COLO829 (cell line): Measurements from ENCODE around the gene EFR3B.

Experiments
- DNase-seq: peaks from one replicate; pipeline ENCODE4 v3.0.0; 2012; ENCODE audit warnings: low spot score

EFR3B gene

DNA sequence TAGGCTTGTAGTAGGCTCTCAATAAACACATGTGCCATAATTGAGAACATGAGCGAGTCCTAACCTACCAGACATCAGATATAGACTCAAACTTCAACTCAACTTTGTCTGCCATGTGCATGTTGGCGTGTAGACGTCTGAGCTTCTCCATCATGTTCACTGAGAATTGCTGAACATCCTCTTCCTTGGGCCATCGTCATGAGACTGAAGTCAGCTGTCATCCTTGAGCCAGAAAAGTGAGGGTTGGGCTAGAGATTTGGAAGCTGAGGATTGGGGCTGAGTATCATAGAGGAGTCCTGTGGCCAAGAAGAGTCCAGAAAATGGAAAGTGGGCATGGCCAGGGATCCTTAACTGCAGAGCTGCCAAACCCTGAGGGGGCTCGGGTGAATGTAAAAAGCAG is 7.8 kb upstream of the EFR3B start:
- no peak for DNase-seq

DNA sequence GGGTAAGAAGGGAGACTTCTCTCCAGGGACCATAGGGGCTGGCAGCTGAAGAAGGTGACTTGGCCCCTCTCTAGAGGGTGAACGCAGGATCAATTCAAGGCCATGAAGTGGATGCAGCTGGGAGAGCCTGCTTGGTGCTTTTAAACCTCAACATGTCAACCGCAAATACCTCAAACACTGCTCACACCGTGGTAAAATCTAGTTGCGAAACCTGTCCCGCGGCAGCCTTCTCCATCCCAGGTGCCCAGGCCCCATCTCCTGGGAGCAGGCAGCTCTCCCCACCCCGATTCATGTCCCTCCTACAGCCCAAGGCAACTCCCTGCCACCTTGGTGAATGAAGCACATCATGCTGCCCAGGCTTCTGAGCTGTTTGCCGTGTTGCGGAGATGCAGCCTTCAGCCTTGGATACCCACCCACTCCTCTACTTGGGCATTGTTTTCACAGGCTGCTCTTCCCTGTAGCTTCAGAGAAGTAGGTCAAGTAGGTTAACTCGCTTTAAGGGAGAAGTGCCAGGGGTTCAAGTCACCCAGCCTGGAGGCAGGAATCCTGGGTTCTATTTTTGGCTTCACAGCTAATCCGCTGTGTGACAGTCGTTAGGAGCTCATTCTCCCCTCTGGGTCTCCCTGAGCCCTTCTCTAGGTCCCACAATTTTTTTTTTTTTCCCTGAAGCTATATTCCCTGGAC is 6.2 kb upstream of the EFR3B start:
- no peak for DNase-seq

DNA sequence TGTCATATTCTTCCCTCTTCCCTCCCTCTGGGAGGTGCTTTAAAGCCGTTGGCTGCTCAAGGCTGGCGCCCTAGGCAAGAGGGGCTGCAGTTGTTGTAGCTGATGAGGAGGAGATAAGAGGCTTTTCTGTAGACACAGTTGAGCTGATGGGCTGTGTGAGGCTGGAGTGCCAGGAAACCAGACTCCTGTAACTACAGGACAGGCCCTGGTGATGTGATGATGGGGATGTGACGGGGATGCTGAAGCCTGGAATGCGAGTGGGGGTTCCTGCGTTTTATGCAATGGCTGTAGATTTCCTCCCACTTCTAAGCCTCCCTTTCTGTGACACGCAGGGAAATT is 5.7 kb upstream of the EFR3B start:
- DNase-seq, result no peak

GRCh38 chr2:25039126-25039525 is 2.8 kb upstream of the EFR3B start:
- DNase-seq, result no peak

DNA sequence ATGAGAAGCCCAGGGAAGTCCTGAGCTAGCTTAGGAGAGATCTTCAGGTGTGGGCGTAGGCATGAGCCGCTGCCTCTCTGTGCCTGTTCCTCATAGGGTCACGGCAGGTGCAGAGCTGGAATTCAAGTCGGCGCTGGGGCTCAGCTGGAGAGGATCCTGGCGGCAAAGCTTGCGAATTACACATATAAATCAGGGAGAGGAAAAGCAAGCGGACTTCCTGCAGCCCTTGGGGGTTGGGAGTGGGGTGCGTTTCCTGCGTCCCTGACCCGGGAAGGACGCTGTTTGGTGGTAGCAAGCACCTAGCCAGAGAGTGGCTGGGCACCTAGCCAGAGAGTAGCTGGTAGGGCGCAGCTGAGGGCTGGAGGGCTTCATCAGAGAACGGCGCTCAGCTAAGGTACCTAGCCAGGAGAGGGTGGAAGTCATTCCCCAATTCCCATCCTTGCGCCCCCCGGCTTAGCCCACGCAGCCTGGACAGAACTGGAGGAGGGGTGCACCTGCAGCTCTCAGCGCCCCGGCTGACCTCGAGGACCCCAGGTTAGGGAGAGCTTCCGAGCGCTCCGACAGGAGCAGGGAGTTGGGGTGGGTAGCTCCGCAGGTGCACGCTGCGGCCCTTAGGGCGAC is 459 bp upstream of the EFR3B start:
- no peak for DNase-seq

DNA sequence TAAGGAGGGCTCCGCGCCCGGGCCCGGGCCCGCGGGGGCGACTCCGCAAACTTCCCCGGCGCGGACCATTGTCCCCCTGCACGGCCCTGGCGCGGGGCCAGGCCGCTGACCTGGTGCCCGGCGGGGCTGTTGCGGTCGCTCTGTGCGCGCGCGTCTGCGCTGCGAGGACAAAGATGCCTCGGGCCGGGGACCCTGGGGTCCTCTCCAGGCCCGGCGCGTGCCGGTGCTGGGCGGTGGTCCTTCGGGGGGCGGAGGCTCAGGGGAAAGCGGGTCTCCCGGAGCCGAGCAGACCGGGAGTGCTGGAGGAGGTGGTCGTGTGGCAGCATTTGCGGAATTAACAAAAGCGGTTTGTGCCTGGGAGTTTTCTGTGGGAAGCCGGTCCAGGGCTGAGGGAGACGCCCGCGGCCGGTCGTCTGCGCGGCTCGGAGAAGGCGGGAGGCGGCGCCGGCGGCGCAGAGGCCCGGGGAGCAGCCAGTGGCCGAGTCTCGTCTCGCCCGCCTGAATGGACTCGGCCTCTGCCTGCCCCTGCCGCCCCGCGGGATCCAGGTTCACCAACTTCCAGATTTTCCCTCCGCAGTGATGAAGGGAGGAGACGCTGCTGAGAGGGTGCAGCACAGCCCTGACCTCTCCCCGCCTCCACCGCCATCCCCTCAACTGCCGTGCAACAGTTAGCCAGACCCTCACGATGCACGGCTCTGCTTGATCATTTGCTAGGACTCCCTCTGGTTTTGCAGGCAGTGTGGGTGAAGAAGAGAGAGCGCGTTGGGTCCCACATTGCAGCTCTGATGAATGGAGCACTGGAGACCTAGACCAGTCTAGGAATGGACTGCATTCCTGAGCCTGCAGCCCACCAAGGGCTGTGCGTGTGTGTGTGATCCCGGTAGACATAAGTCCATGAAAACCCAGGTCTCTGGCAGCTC is 705 bp downstream of the EFR3B start:
- DNase-seq, result no peak

- DNase-seq, result no peak
These were observed 1.5 kb downstream of the EFR3B start for GRCh38 chr2:25043241-25043867.

DNA sequence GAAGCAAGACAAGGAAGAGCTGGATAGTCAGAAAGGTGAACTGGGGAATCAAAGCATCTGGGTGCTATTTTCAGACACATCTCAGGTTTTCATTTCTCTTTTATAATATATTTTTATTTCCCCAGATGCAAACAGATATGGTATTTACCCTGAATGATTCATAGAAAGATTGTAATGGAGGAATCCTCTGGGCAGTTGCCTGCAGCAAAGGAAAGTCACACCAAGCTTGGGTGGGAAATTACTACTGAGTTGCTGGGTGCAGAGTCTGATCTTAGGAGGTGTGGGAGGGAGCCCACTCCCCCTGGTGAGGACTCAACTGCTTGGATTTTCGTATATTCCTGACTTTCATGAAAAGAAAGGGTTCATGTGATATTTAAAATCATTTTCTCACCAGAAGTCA is 2.1 kb downstream of the EFR3B start:
- DNase-seq, result no peak

GRCh38 chr2:25044990-25045389 is 3.1 kb downstream of the EFR3B start:
- no peak for DNase-seq

DNA sequence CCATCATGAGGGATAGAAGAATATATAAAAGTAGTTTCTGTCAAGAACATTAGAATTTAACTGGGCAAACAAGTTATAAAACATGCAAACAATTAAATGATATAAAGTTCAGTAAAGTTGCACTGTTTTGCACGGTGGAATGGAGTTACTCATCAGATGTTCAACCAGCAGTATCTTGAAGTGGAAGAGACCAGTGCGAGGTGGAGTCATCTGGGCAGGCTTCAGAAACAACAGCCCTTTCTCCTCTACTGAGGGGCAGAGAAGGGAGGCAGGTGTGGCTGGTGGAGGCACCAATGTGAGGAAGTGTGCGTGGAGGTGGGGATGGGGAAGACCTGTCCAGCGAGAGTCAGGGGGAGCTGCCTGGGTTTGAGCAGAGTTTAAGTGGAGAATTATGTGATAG is 7.5 kb downstream of the EFR3B start:
- DNase-seq, result no peak

DNA sequence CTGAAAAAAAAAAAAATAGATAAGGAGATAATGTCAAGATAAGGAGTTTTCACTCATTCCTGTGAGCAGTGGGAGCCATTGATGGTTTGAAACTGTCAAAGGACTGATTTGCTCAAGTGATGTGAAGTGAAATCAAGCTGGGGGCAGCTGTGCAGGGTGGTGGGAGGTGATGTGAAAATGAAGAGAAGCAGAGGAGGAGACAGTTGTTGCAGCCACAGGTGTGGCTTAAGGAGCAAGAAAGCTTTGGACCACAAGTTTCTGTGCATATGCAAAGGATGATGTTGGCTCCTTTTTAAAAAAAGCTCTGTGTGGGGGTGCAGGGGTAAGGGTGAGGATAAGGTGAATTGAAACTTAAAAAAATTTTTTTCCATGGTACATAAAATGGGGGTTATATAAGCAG is 8.3 kb downstream of the EFR3B start:
- DNase-seq, result no peak

DNA sequence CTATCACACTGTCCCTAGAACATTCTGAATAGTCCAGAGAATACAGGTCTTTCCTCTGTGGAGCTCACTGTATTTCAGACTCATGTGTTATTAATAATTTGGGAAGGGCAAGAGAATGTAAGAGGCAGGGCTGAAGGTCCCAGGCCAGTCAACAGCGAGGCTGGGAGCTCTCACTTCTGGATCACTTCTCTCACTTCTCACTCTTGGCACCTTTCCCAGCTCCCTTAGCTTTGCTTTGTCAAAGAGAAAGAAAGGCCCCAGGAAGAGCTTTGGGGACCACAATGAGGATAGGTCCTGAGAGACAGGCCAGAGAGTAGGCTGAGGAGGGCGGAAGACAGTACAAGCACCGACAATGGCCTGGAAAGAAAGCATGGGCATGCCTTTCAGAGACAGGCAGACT is 11.2 kb downstream of the EFR3B start:
- no peak for DNase-seq

DNA sequence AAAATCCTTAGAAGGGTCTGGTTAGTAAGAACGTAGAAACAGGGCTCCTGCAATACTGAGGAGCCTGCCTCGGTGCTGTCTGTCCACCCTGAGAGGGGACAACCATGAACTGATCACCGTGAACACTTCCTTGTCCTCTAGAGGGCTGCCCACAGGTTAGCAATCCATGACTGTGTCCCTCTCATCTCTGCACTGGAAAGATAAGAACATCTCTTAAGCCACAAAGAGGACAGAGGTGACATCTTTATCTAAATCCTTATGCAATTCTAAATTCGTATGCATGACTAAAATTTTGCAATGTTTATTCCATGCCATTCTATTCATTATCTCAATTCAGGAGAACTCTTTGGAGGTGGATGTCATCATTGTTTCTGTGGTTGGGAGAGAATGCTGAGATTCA is 12.8 kb downstream of the EFR3B start:
- no peak for DNase-seq

GRCh38 chr2:25055376-25055920 is 13.6 kb downstream of the EFR3B start:
- no peak for DNase-seq

GRCh38 chr2:25056098-25056821 is 14.4 kb downstream of the EFR3B start:
- DNase-seq, result peak; percentile 57

DNA sequence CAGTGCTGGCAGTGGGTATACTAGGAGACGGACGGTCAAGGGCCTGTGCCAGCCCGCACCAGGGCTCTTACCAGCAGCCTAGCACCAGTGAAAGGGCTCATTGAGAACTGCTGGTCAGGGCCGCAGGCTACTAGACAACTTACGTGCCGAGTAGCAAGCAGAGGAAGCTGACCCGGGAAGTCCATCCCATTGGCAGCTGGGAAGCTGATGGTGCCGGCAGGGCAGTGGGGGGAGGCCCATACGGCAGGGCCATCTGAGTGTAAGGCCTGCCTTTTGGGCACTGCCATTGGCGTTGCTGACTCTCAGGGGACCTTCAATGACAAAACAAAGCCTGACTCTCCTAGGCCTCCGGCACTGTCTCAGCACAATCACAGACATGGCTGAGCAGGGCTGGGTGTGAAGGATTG is 20.6 kb downstream of the EFR3B start:
- DNase-seq, result peak; percentile 92

- DNase-seq, result no peak
These were observed 22.2 kb downstream of the EFR3B start for GRCh38 chr2:25063876-25064660.

GRCh38 chr2:25065768-25066167 is 23.9 kb downstream of the EFR3B start:
- DNase-seq, result no peak

- DNase-seq, result no peak
These were observed 24.6 kb downstream of the EFR3B start for GRCh38 chr2:25066455-25066854.

DNA sequence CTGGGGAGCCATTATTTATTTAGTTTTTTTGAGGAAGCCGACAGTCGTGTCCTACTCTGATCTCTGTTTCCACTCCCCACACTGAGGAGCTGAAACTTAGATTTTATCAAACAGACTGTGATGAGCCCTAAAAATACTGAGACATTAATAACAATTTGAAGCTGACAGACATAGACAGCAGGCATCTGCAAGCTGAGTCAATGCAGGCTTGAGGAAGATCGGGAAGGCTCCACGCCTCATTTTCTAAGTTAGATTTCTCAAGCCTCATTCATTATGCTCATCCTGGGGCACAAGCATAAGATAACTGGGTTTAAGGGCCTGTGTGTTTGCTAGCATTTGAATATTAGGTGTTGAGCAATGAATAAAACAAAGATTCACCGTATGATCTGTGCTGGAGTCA is 26.3 kb downstream of the EFR3B start:
- no peak for DNase-seq

DNA sequence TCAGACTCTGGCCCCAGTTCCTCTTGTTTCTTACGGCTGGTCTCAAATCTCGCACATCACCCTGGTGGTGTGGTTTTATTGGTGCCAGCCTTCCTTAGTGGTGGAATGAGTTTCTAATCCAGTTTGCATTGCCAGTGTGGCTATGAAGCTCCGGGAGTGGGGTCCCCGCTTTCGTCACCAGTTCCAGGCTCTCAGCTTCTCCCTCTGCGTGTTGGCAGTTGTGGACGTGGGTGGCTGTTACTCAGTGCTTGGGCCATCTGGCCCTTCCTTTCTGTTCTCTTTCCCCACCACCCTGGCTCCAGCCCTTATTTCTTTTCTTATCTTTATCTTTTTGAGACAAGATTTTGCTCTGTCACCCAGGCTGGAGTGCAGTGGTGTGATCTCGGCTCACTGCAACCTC is 30.1 kb downstream of the EFR3B start:
- DNase-seq, result no peak
